Vein endothelial cell (primary cell): ENCODE results near the gene CRIM1. TPM values are rescaled to one million over a fixed set of nuclear protein-coding genes. Genes with fewer than 3 reads are reported as not detected.

Experiments used
- total RNA-seq: library from RNA; depleted of rRNA; stranded (reverse); fragments of >200 nt; gene quantifications from 2 replicates; pipeline ENCODE4 v1.2.3, GENCODE V29; 2012

Gene CRIM1
- 796 and 1,217 TPM in 2 replicates for total RNA-seq

GRCh38 chr2:36355151-36355889 lies at the start of gene CRIM1:
TSS of gene CRIM1 (plus strand) at chr2:36355778. CDS start at chr2:36356293, 515 bp downstream.

GRCh38 chr2:36597532-36598377 lies 242.2 kb downstream of the CRIM1 start, which contains the start of gene FEZ2:
TSS of gene FEZ2 (minus strand) at chr2:36598168. CDS start at chr2:36598142, 26 bp downstream.

Other genes with a start within 250 kb of the CRIM1 start
- gene FEZ2, start 242.4 kb downstream of the CRIM1 start, total RNA-seq, result 90.5 and 105 TPM in 2 replicates